8988T (cell line): ENCODE results near the gene METTL8.
"Not testable (repeated sequence)": the region's sequence is repeated elsewhere in the genome, so short reads cannot be mapped to it uniquely, and the experiment has no call there.

Experiments used
- DNase-seq: peaks from one replicate; pipeline ENCODE4 v3.0.0; 2011

Gene METTL8

GRCh38 chr2:171394164-171394740 lies 39.5 kb downstream of the METTL8 start:
- no peak for DNase-seq

GRCh38 chr2:171393487-171393886 lies 40.3 kb downstream of the METTL8 start:
- DNase-seq = no peak

- DNase-seq = no peak
These were observed 42.3 kb downstream of the METTL8 start for GRCh38 chr2:171391532-171391931.

GRCh38 chr2:171390941-171391516 lies 42.8 kb downstream of the METTL8 start:
- no peak for DNase-seq

- DNase-seq = no peak
These were observed 44.0 kb downstream of the METTL8 start for GRCh38 chr2:171389780-171390179.

GRCh38 chr2:171389325-171389724 lies 44.5 kb downstream of the METTL8 start:
- no peak for DNase-seq

- no peak for DNase-seq
These were observed 46.7 kb downstream of the METTL8 start for GRCh38 chr2:171387052-171387451.

- no peak for DNase-seq
These were observed 47.2 kb downstream of the METTL8 start for GRCh38 chr2:171386627-171387026.

- no peak for DNase-seq
These were observed 50.7 kb downstream of the METTL8 start for GRCh38 chr2:171383134-171383533.

GRCh38 chr2:171382175-171382574 lies 51.6 kb downstream of the METTL8 start:
- DNase-seq = not testable (repeated sequence)

GRCh38 chr2:171377852-171378251 lies 55.9 kb downstream of the METTL8 start:
- not testable (repeated sequence) for DNase-seq

- no peak for DNase-seq
These were observed 66.1 kb downstream of the METTL8 start for GRCh38 chr2:171367692-171368091.

GRCh38 chr2:171365778-171366177 lies 68.0 kb downstream of the METTL8 start:
- no peak for DNase-seq

GRCh38 chr2:171365232-171365631 lies 68.6 kb downstream of the METTL8 start:
- no peak for DNase-seq

GRCh38 chr2:171362396-171362795 lies 71.4 kb downstream of the METTL8 start:
- no peak for DNase-seq

GRCh38 chr2:171360905-171361304 lies 72.9 kb downstream of the METTL8 start:
- DNase-seq = no peak

- not testable (repeated sequence) for DNase-seq
These were observed 80.0 kb downstream of the METTL8 start for GRCh38 chr2:171353746-171354145.

GRCh38 chr2:171348056-171348455 lies 85.7 kb downstream of the METTL8 start:
- no peak for DNase-seq

- peak; percentile 21 for DNase-seq
These were observed 86.2 kb downstream of the METTL8 start for GRCh38 chr2:171347591-171348032.

GRCh38 chr2:171346723-171347557 lies 86.8 kb downstream of the METTL8 start:
- no peak for DNase-seq

GRCh38 chr2:171345971-171346722 lies 87.6 kb downstream of the METTL8 start:
- DNase-seq = no peak

- no peak for DNase-seq
These were observed 89.6 kb downstream of the METTL8 start for GRCh38 chr2:171344182-171344581.

GRCh38 chr2:171342067-171342413 lies 91.8 kb downstream of the METTL8 start:
- DNase-seq = no peak
